Erythroblast (primary cell): Measurements from ENCODE around the gene JMJD7.

Experiments used
- GATA1 ChIP-seq: IDR thresholded peaks from 2 replicates; pipeline ENCODE4 v1.6.1; 2011; ENCODE audit warnings: low read depth, mild to moderate bottlenecking, control low read depth, low read length, moderate library complexity
- POLR2A ChIP-seq: IDR thresholded peaks from 2 replicates; pipeline ENCODE4 v1.6.1; 2011; ENCODE audit warnings: mild to moderate bottlenecking, low read length

- TF ChIP-seq POLR2A (no peak), GATA1 (no peak)
Observed at GRCh38 chr15:41886741-41887140, 58.8 kb downstream of the JMJD7 start.
